Ovary (tissue), 3 donors: ENCODE results near the gene NDNF.

ENCODE experiments used
- CTCF ChIP-seq, 3 donors: fragments of 450-650 bp in 2 of 3; fragments of 200-600 bp in 1 of 3; IDR thresholded peaks; one replicate each; pipeline versions ENCODE4 v1.5.1 to v1.8.0; 2016 to 2022; ENCODE audit warnings: antibody characterized with exemption in 3 of 3, mild to moderate bottlenecking in 1 of 3
- EP300 ChIP-seq: sonication (generic); formaldehyde crosslinking; IDR thresholded peaks from one replicate; pipeline ENCODE4 v1.6.1; 2017; ENCODE audit warnings: antibody characterized with exemption
- POLR2A ChIP-seq: fragments of 450-650 bp; IDR thresholded peaks from one replicate; pipeline ENCODE4 v1.6.1; 2017; ENCODE audit warnings: antibody characterized with exemption, mild to moderate bottlenecking, moderate library complexity
- donor health status: DM: no; HTN: no; CAD: no.

DNA sequence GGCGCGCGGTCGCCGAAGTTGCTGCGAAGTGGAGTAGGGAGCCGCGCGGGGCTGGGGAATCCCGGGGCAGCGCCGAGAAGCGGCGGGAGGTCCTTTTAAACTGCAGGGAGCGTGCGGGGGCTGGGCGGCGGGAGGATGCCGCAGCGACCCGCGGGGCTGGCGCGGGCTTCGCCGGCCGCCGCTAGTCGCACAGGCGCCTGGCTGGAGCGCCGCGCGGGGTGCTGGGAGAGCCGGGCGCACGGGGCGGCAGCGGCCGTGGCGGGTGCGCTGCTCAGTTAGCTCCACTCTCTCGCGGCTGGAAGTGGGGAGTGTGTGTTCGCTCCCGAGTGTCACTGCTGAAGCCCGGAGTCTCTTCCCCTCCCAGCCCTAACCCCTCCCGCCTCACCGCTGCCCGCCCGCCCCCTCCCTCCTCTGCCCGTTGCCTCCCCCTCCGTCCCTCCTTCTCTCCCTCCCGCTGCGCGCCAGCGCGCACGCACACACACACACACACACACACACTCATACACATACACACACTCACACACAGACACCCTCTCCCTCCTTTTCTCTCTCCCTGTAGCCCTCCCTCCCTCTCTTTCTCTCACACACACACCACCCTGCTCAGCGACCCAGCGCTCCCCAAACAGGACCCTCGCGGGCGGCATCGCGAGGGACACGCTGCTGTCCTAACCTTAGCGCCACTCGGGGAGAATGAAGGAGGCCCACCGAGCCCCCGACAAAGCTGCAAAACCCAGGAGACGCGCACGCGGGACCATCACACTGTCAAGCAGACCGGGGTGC, at the start of gene NDNF:
- TF ChIP-seq POLR2A (peak; percentile 29), CTCF (IDR thresholded peaks at IDR 0.05) (no peak), EP300 (no peak)
